ENCODE results near the gene MGAT4A.
"Not testable (repeated sequence)": the region's sequence is repeated elsewhere in the genome, so short reads cannot be mapped to it uniquely, and the experiment has no call there.

The MGAT4A gene

GRCh38 chr2:98728088-98728718, 2.7 kb downstream of the MGAT4A start:
- DNase-seq, result not testable (repeated sequence)

GRCh38 chr2:98727369-98728087, 3.4 kb downstream of the MGAT4A start:
- DNase-seq, result no peak

GRCh38 chr2:98726735-98727368, 4.1 kb downstream of the MGAT4A start:
- no peak for DNase-seq

GRCh38 chr2:98726205-98726604, 4.7 kb downstream of the MGAT4A start:
- DNase-seq, result no peak

GRCh38 chr2:98720286-98720685, 10.6 kb downstream of the MGAT4A start:
- no peak for DNase-seq

GRCh38 chr2:98717621-98718020, 13.3 kb downstream of the MGAT4A start:
- no peak for DNase-seq

GRCh38 chr2:98716786-98717185, 14.1 kb downstream of the MGAT4A start:
- no peak for DNase-seq

- DNase-seq, result no peak
Measured at GRCh38 chr2:98715812-98716451, 15.0 kb downstream of the MGAT4A start.

GRCh38 chr2:98713332-98714015, 17.5 kb downstream of the MGAT4A start:
- no peak for DNase-seq

- DNase-seq, result no peak
Measured at GRCh38 chr2:98712145-98712544, 18.8 kb downstream of the MGAT4A start.

- no peak for DNase-seq
Measured at GRCh38 chr2:98711506-98711905, 19.4 kb downstream of the MGAT4A start.

- no peak for DNase-seq
Measured at GRCh38 chr2:98710734-98711133, 20.2 kb downstream of the MGAT4A start.

GRCh38 chr2:98709535-98709934, 21.4 kb downstream of the MGAT4A start:
- DNase-seq, result no peak

- no peak for DNase-seq
Measured at GRCh38 chr2:98708396-98709186, 22.3 kb downstream of the MGAT4A start.

GRCh38 chr2:98706591-98706990, 24.3 kb downstream of the MGAT4A start:
- no peak for DNase-seq

- DNase-seq, result no peak
Measured at GRCh38 chr2:98705333-98705617, 25.7 kb downstream of the MGAT4A start.

GRCh38 chr2:98704499-98705332, 26.2 kb downstream of the MGAT4A start:
- no peak for DNase-seq

- DNase-seq, result no peak
Measured at GRCh38 chr2:98703738-98704137, 27.2 kb downstream of the MGAT4A start.

GRCh38 chr2:98702858-98703620, 27.9 kb downstream of the MGAT4A start:
- no peak for DNase-seq

GRCh38 chr2:98702127-98702802, 28.7 kb downstream of the MGAT4A start:
- DNase-seq, result no peak
